Heart left ventricle (tissue), 13 donors: ENCODE data around the gene ZNF138.

ENCODE experiments used
- POLR2A ChIP-seq, 2 donors: fragments of 450-650 bp; IDR thresholded peaks; one replicate each; pipeline ENCODE4 v1.6.1; 2017; ENCODE audit warnings: antibody characterized with exemption in 2 of 2, mild to moderate bottlenecking in 2 of 2, moderate library complexity in 2 of 2
- TF ChIP-seq, protein P1 (sequence below), 12 donors: fragments of 200-600 bp; sonication (generic) in 4 of 12; IDR thresholded peaks; one replicate each; pipeline versions ENCODE4 v1.5.0 to v1.8.0; 2018 to 2022; ENCODE audit warnings: antibody characterized with exemption in 12 of 12, mild to moderate bottlenecking in 5 of 12
- donor health status: ischemic (EF 13 %, LVEDD 7.1; RV severe dilation, severe dysfunction).
- donor health status: DM: no; HTN: yes; CAD: no.
- donor health status: DM: no; HTN: no; CAD: no.
- donor health status: ischemic (EF 25% LVEDD 6.9; RV normal size, moderate dysfunction).
- donor health status: ischemic (EF 25% LVEDD 5.7; RV mildly dilated, moderate dysfunction).
- donor health status: ischemic (EF 35%, LVEDD 5.7; RV mildly dilated, moderate dysfunction).
- donor health status: nonischemic (EF 11% LVEDD 7.7; RV severe dilation, severe dysfunction).
- donor health status: DM: yes; HTN: yes; CAD: no.
- donor health status: PGD.
- donor health status: ischemic (EF 29% LVEDD 5.4; RV normal size, mild dysfunction).
- donor health status: nonischemic (EF 23%, LVEDD 6.1; RV moderate dilation, normal function).

GRCh38 chr7:64807731-64808365, 13.6 kb downstream of the ZNF138 start:
- TF ChIP-seq, protein P1, sequence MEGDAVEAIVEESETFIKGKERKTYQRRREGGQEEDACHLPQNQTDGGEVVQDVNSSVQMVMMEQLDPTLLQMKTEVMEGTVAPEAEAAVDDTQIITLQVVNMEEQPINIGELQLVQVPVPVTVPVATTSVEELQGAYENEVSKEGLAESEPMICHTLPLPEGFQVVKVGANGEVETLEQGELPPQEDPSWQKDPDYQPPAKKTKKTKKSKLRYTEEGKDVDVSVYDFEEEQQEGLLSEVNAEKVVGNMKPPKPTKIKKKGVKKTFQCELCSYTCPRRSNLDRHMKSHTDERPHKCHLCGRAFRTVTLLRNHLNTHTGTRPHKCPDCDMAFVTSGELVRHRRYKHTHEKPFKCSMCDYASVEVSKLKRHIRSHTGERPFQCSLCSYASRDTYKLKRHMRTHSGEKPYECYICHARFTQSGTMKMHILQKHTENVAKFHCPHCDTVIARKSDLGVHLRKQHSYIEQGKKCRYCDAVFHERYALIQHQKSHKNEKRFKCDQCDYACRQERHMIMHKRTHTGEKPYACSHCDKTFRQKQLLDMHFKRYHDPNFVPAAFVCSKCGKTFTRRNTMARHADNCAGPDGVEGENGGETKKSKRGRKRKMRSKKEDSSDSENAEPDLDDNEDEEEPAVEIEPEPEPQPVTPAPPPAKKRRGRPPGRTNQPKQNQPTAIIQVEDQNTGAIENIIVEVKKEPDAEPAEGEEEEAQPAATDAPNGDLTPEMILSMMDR (IDR thresholded peaks at IDR 0.05), result no peak
- TF ChIP-seq POLR2A (IDR thresholded peaks at IDR 0.05), result no peak
